ENCODE data around the gene INS. TPM values are rescaled to one million over a fixed set of nuclear protein-coding genes. Genes with fewer than 3 reads are reported as not detected.

INS gene
- total RNA-seq, 1 donor from 2014 or later = not detected

- Histone ChIP-seq H3K27me3 (ENCODE audit: insufficient read depth, low read length) (peaks cover 7% of the 10 kb centered on the region), H3K36me3 (ENCODE audit: insufficient read depth, low read length) (no peaks in the 10 kb centered on the region), H3K4me1 (ENCODE audit: insufficient read depth, low read length) (no peaks in the 10 kb centered on the region), H3K4me3 (ENCODE audit: insufficient read depth, low read depth, low read length) (no peak overlapping the region), H4K20me1 (ENCODE audit: insufficient read depth, low read length) (peaks cover 3% of the 10 kb centered on the region), H3K79me2 (ENCODE audit: insufficient read depth, low read length) (no peaks in the 10 kb centered on the region), H3K27ac (ENCODE audit: low read depth, low read length) (no peak overlapping the region), H3K9ac (ENCODE audit: low read length) (no peak overlapping the region), H2AFZ (ENCODE audit: low read depth, low read length) (no peak overlapping the region), H3K9me3 (ENCODE audit: insufficient read depth, low read depth, low read length) (peaks cover 6% of the 10 kb centered on the region), H3K4me2 (ENCODE audit: low read length) (no peak overlapping the region)
- FAIRE-seq (no peak), DNase-seq (ENCODE audit: low read depth) (no peak)
- no peak overlapping the region for H3K27ac Mint-ChIP-seq (ENCODE audit: unreplicated experiment)
- H3K36me3 Mint-ChIP-seq (ENCODE audit: low read depth, unreplicated experiment) = peaks cover 2% of the 10 kb centered on the region
- no peak overlapping the region for H3K4me3 Mint-ChIP-seq (ENCODE audit: unreplicated experiment)
- TF ChIP-seq EZH2 (IDR thresholded peaks at IDR 0.05; ENCODE audit: insufficient read depth, low read length) (no peak), CTCF (IDR thresholded peaks at IDR 0.05; ENCODE audit: insufficient read depth, low read depth, low read length) (no peak)
- H3K4me1 Mint-ChIP-seq (ENCODE audit: low read depth, unreplicated experiment) = no peaks in the 10 kb centered on the region
- no peaks in the 10 kb centered on the region for H3K9me3 Mint-ChIP-seq (ENCODE audit: unreplicated experiment)
- H3K27me3 Mint-ChIP-seq (ENCODE audit: low read depth, unreplicated experiment) = peaks cover 25% of the 10 kb centered on the region
Observed at GRCh38 chr11:2130881-2131352, 30.1 kb downstream of the INS start.

- H3K36me3 ChIP-seq (ENCODE audit: insufficient read depth, low read length) = no peaks in the 10 kb centered on the region
- H2AFZ ChIP-seq (ENCODE audit: low read depth, low read length) = no peak overlapping the region
- H3K79me2 ChIP-seq (ENCODE audit: insufficient read depth, low read length) = no peaks in the 10 kb centered on the region
- Mint-ChIP-seq H3K4me3 (ENCODE audit: unreplicated experiment) (no peak overlapping the region), H3K9me3 (ENCODE audit: unreplicated experiment) (no peaks in the 10 kb centered on the region), H3K27ac (ENCODE audit: unreplicated experiment) (no peak overlapping the region), H3K36me3 (ENCODE audit: low read depth, unreplicated experiment) (peaks cover 2% of the 10 kb centered on the region), H3K27me3 (ENCODE audit: low read depth, unreplicated experiment) (peaks cover 23% of the 10 kb centered on the region), H3K4me1 (ENCODE audit: low read depth, unreplicated experiment) (no peaks in the 10 kb centered on the region)
- TF ChIP-seq CTCF (IDR thresholded peaks at IDR 0.05; ENCODE audit: insufficient read depth, low read depth, low read length) (no peak), EZH2 (IDR thresholded peaks at IDR 0.05; ENCODE audit: insufficient read depth, low read length) (no peak)
- H3K4me3 ChIP-seq (ENCODE audit: insufficient read depth, low read depth, low read length) = no peak overlapping the region
- no peak overlapping the region for H3K27ac ChIP-seq (ENCODE audit: low read depth, low read length)
- FAIRE-seq (no peak), DNase-seq (ENCODE audit: low read depth) (no peak)
- peaks cover 6% of the 10 kb centered on the region for H3K9me3 ChIP-seq (ENCODE audit: insufficient read depth, low read depth, low read length)
- H4K20me1 ChIP-seq (ENCODE audit: insufficient read depth, low read length) = peaks cover 3% of the 10 kb centered on the region
- no peak overlapping the region for H3K4me2 ChIP-seq (ENCODE audit: low read length)
- H3K9ac ChIP-seq (ENCODE audit: low read length) = no peak overlapping the region
- H3K4me1 ChIP-seq (ENCODE audit: insufficient read depth, low read length) = no peaks in the 10 kb centered on the region
- peaks cover 7% of the 10 kb centered on the region for H3K27me3 ChIP-seq (ENCODE audit: insufficient read depth, low read length)
Observed at GRCh38 chr11:2129699-2130366, 31.2 kb downstream of the INS start.

GRCh38 chr11:2129308-2129698 is 31.7 kb downstream of the INS start:
- Mint-ChIP-seq H3K36me3 (ENCODE audit: low read depth, unreplicated experiment) (peaks cover 2% of the 10 kb centered on the region), H3K4me3 (ENCODE audit: unreplicated experiment) (no peak overlapping the region), H3K4me1 (ENCODE audit: low read depth, unreplicated experiment) (no peaks in the 10 kb centered on the region), H3K9me3 (ENCODE audit: unreplicated experiment) (peaks cover 2% of the 10 kb centered on the region), H3K27ac (ENCODE audit: unreplicated experiment) (no peak overlapping the region), H3K27me3 (ENCODE audit: low read depth, unreplicated experiment) (peaks cover 27% of the 10 kb centered on the region)
- no peak for DNase-seq (ENCODE audit: low read depth)
- TF ChIP-seq CTCF (IDR thresholded peaks at IDR 0.05; ENCODE audit: insufficient read depth, low read depth, low read length) = no peak
- no peak for TF ChIP-seq EZH2 (IDR thresholded peaks at IDR 0.05; ENCODE audit: insufficient read depth, low read length)
- Histone ChIP-seq H3K79me2 (ENCODE audit: insufficient read depth, low read length) (no peaks in the 10 kb centered on the region), H3K9me3 (ENCODE audit: insufficient read depth, low read depth, low read length) (peaks cover 6% of the 10 kb centered on the region), H3K4me3 (ENCODE audit: insufficient read depth, low read depth, low read length) (no peak overlapping the region), H3K27me3 (ENCODE audit: insufficient read depth, low read length) (peaks cover 7% of the 10 kb centered on the region), H2AFZ (ENCODE audit: low read depth, low read length) (no peak overlapping the region), H3K4me1 (ENCODE audit: insufficient read depth, low read length) (no peaks in the 10 kb centered on the region), H3K9ac (ENCODE audit: low read length) (no peak overlapping the region), H3K4me2 (ENCODE audit: low read length) (no peak overlapping the region), H3K27ac (ENCODE audit: low read depth, low read length) (no peak overlapping the region), H4K20me1 (ENCODE audit: insufficient read depth, low read length) (peaks cover 3% of the 10 kb centered on the region), H3K36me3 (ENCODE audit: insufficient read depth, low read length) (no peaks in the 10 kb centered on the region)
- FAIRE-seq = no peak
